ENCODE measurements around the gene UTP25.

The UTP25 gene

GRCh38 chr1:209807509-209807908 lies 20.3 kb upstream of the UTP25 start:
- Histone ChIP-seq H3K4me1 (ENCODE audit: insufficient read depth, low read length) (peaks cover 3% of the 10 kb centered on the region), H3K27ac (ENCODE audit: low read length) (no peak overlapping the region), H3K27me3 (ENCODE audit: insufficient read depth, low read length) (peaks cover 31% of the 10 kb centered on the region), H3K4me3 (ENCODE audit: low read length) (no peak overlapping the region), H3K9ac (ENCODE audit: low read depth, low read length) (no peak overlapping the region), H3K36me3 (ENCODE audit: insufficient read depth, low read depth, low read length) (no peaks in the 10 kb centered on the region), H3K9me3 (ENCODE audit: insufficient read depth, low read depth, low read length) (no peaks in the 10 kb centered on the region)

- Histone ChIP-seq H3K9ac (ENCODE audit: low read depth, low read length) (no peak overlapping the region), H3K27ac (ENCODE audit: low read length) (no peak overlapping the region), H3K4me1 (ENCODE audit: insufficient read depth, low read length) (peaks cover 3% of the 10 kb centered on the region)
Observed at GRCh38 chr1:209808059-209808581, 19.7 kb upstream of the UTP25 start.

GRCh38 chr1:209809611-209810010 lies 18.2 kb upstream of the UTP25 start:
- Histone ChIP-seq H3K27ac (ENCODE audit: low read length) (no peak overlapping the region), H3K9ac (ENCODE audit: low read depth, low read length) (no peak overlapping the region), H3K27me3 (ENCODE audit: insufficient read depth, low read length) (peaks cover 12% of the 10 kb centered on the region), H3K4me1 (ENCODE audit: insufficient read depth, low read length) (peaks cover 3% of the 10 kb centered on the region), H3K36me3 (ENCODE audit: insufficient read depth, low read depth, low read length) (no peaks in the 10 kb centered on the region), H3K9me3 (ENCODE audit: insufficient read depth, low read depth, low read length) (no peaks in the 10 kb centered on the region), H3K4me3 (ENCODE audit: low read length) (no peak overlapping the region)

More at GRCh38 chr1:209808059-209808581, 19.7 kb upstream of the UTP25 start:
- Histone ChIP-seq H3K36me3 (ENCODE audit: insufficient read depth, low read depth, low read length) (no peaks in the 10 kb centered on the region), H3K4me3 (ENCODE audit: low read length) (no peak overlapping the region), H3K27me3 (ENCODE audit: insufficient read depth, low read length) (peaks cover 25% of the 10 kb centered on the region), H3K9me3 (ENCODE audit: insufficient read depth, low read depth, low read length) (no peaks in the 10 kb centered on the region)

- no peak overlapping the region for H3K4me3 ChIP-seq (ENCODE audit: low read length)
- H3K27ac ChIP-seq (ENCODE audit: low read length) = no peak overlapping the region
- no peaks in the 10 kb centered on the region for H3K36me3 ChIP-seq (ENCODE audit: insufficient read depth, low read depth, low read length)
- peaks cover 3% of the 10 kb centered on the region for H3K4me1 ChIP-seq (ENCODE audit: insufficient read depth, low read length)
- no peak overlapping the region for H3K9ac ChIP-seq (ENCODE audit: low read depth, low read length)
- H3K27me3 ChIP-seq (ENCODE audit: insufficient read depth, low read length) = peaks cover under 1% of the 10 kb centered on the region; the same call in 1 of the 2 replicates
- H3K9me3 ChIP-seq (ENCODE audit: insufficient read depth, low read depth, low read length) = no peaks in the 10 kb centered on the region
Observed at GRCh38 chr1:209810783-209811182, 17.0 kb upstream of the UTP25 start.

- Histone ChIP-seq H3K36me3 (ENCODE audit: insufficient read depth, low read depth, low read length) (no peaks in the 10 kb centered on the region), H3K9me3 (ENCODE audit: insufficient read depth, low read depth, low read length) (no peaks in the 10 kb centered on the region), H3K27me3 (ENCODE audit: insufficient read depth, low read length) (peaks cover 4% of the 10 kb centered on the region; the same call in 1 of the 2 replicates), H3K4me3 (ENCODE audit: low read length) (no peak overlapping the region), H3K4me1 (ENCODE audit: insufficient read depth, low read length) (no peaks in the 10 kb centered on the region; the same call in 1 of the 2 replicates), H3K9ac (ENCODE audit: low read depth, low read length) (no peak overlapping the region), H3K27ac (ENCODE audit: low read length) (no peak overlapping the region)
Observed at GRCh38 chr1:209813902-209814301, 13.9 kb upstream of the UTP25 start.

- no peaks in the 10 kb centered on the region; the same call in 1 of the 2 replicates for H3K4me1 ChIP-seq (ENCODE audit: insufficient read depth, low read length)
- H3K27ac ChIP-seq (ENCODE audit: low read length) = no peak overlapping the region
- H3K9ac ChIP-seq (ENCODE audit: low read depth, low read length) = no peak overlapping the region
- peaks cover 10% of the 10 kb centered on the region for H3K27me3 ChIP-seq (ENCODE audit: insufficient read depth, low read length)
- H3K36me3 ChIP-seq (ENCODE audit: insufficient read depth, low read depth, low read length) = no peaks in the 10 kb centered on the region
- no peaks in the 10 kb centered on the region for H3K9me3 ChIP-seq (ENCODE audit: insufficient read depth, low read depth, low read length)
- no peak overlapping the region for H3K4me3 ChIP-seq (ENCODE audit: low read length)
Observed at GRCh38 chr1:209815490-209815889, 12.3 kb upstream of the UTP25 start.

- no peak overlapping the region for H3K9ac ChIP-seq (ENCODE audit: low read depth, low read length)
- peaks cover 15% of the 10 kb centered on the region for H3K27me3 ChIP-seq (ENCODE audit: insufficient read depth, low read length)
- H3K9me3 ChIP-seq (ENCODE audit: insufficient read depth, low read depth, low read length) = no peaks in the 10 kb centered on the region
- no peaks in the 10 kb centered on the region for H3K36me3 ChIP-seq (ENCODE audit: insufficient read depth, low read depth, low read length)
- no peaks in the 10 kb centered on the region; the same call in 1 of the 2 replicates for H3K4me1 ChIP-seq (ENCODE audit: insufficient read depth, low read length)
- no peak overlapping the region for H3K4me3 ChIP-seq (ENCODE audit: low read length)
- no peak overlapping the region for H3K27ac ChIP-seq (ENCODE audit: low read length)
Observed at GRCh38 chr1:209815931-209816341, 11.8 kb upstream of the UTP25 start.

- peaks cover 19% of the 10 kb centered on the region for H3K27me3 ChIP-seq (ENCODE audit: insufficient read depth, low read length)
- H3K36me3 ChIP-seq (ENCODE audit: insufficient read depth, low read depth, low read length) = no peaks in the 10 kb centered on the region
- no peak overlapping the region for H3K9ac ChIP-seq (ENCODE audit: low read depth, low read length)
- no peak overlapping the region for H3K27ac ChIP-seq (ENCODE audit: low read length)
- H3K9me3 ChIP-seq (ENCODE audit: insufficient read depth, low read depth, low read length) = no peaks in the 10 kb centered on the region
- no peaks in the 10 kb centered on the region; the same call in 1 of the 2 replicates for H3K4me1 ChIP-seq (ENCODE audit: insufficient read depth, low read length)
- no peak overlapping the region for H3K4me3 ChIP-seq (ENCODE audit: low read length)
Observed at GRCh38 chr1:209816923-209817322, 10.8 kb upstream of the UTP25 start.

GRCh38 chr1:209817691-209818090 lies 10.1 kb upstream of the UTP25 start:
- no peaks in the 10 kb centered on the region; the same call in 1 of the 2 replicates for H3K4me1 ChIP-seq (ENCODE audit: insufficient read depth, low read length)
- no peaks in the 10 kb centered on the region for H3K36me3 ChIP-seq (ENCODE audit: insufficient read depth, low read depth, low read length)
- H3K27ac ChIP-seq (ENCODE audit: low read length) = no peak overlapping the region
- no peak overlapping the region for H3K9ac ChIP-seq (ENCODE audit: low read depth, low read length)
- H3K4me3 ChIP-seq (ENCODE audit: low read length) = no peak overlapping the region
- H3K27me3 ChIP-seq (ENCODE audit: insufficient read depth, low read length) = peaks cover 19% of the 10 kb centered on the region
- no peaks in the 10 kb centered on the region for H3K9me3 ChIP-seq (ENCODE audit: insufficient read depth, low read depth, low read length)

GRCh38 chr1:209819058-209819457 lies 8.7 kb upstream of the UTP25 start:
- no peaks in the 10 kb centered on the region; the same call in 1 of the 2 replicates for H3K4me1 ChIP-seq (ENCODE audit: insufficient read depth, low read length)
- no peak overlapping the region for H3K4me3 ChIP-seq (ENCODE audit: low read length)
- no peak overlapping the region for H3K9ac ChIP-seq (ENCODE audit: low read depth, low read length)
- H3K27me3 ChIP-seq (ENCODE audit: insufficient read depth, low read length) = peaks cover 19% of the 10 kb centered on the region
- no peaks in the 10 kb centered on the region for H3K9me3 ChIP-seq (ENCODE audit: insufficient read depth, low read depth, low read length)
- no peaks in the 10 kb centered on the region for H3K36me3 ChIP-seq (ENCODE audit: insufficient read depth, low read depth, low read length)
- H3K27ac ChIP-seq (ENCODE audit: low read length) = no peak overlapping the region

GRCh38 chr1:209820986-209821385 lies 6.8 kb upstream of the UTP25 start:
- Histone ChIP-seq H3K9ac (ENCODE audit: low read depth, low read length) (no peak overlapping the region), H3K27me3 (ENCODE audit: insufficient read depth, low read length) (peaks cover 19% of the 10 kb centered on the region), H3K27ac (ENCODE audit: low read length) (no peak overlapping the region), H3K9me3 (ENCODE audit: insufficient read depth, low read depth, low read length) (no peaks in the 10 kb centered on the region), H3K36me3 (ENCODE audit: insufficient read depth, low read depth, low read length) (no peaks in the 10 kb centered on the region), H3K4me3 (ENCODE audit: low read length) (no peak overlapping the region), H3K4me1 (ENCODE audit: insufficient read depth, low read length) (no peaks in the 10 kb centered on the region; the same call in 1 of the 2 replicates)

GRCh38 chr1:209822706-209823105 lies 5.1 kb upstream of the UTP25 start:
- H3K9ac ChIP-seq (ENCODE audit: low read depth, low read length) = no peak overlapping the region
- no peaks in the 10 kb centered on the region for H3K4me1 ChIP-seq (ENCODE audit: insufficient read depth, low read length)
- H3K27me3 ChIP-seq (ENCODE audit: insufficient read depth, low read length) = peaks cover 19% of the 10 kb centered on the region
- no peaks in the 10 kb centered on the region for H3K9me3 ChIP-seq (ENCODE audit: insufficient read depth, low read depth, low read length)
- no peak overlapping the region for H3K27ac ChIP-seq (ENCODE audit: low read length)
- no peaks in the 10 kb centered on the region for H3K36me3 ChIP-seq (ENCODE audit: insufficient read depth, low read depth, low read length)
- H3K4me3 ChIP-seq (ENCODE audit: low read length) = no peak overlapping the region
